Measurements from ENCODE around the gene TTYH2. TPM values are rescaled to one million over a fixed set of nuclear protein-coding genes. Genes with fewer than 3 reads are reported as not detected.

Gene TTYH2
- total and polyA plus RNA-seq, 8 donors, result 0.58 to 17.9 (median 1.5) TPM

- H3K4me3 ChIP-seq, result no peak overlapping the region
- 60 to 66% (median 64%) methylated on average over 15 of the region's 15 CpGs for WGBS, 5 donors
- no peaks in the 10 kb centered on the region for H3K36me3 ChIP-seq
- no peak for DNase-seq
- no peaks in the 10 kb centered on the region for H3K4me1 ChIP-seq
- no peak for TF ChIP-seq POLR2A (IDR thresholded peaks at IDR 0.05)
- TF ChIP-seq EP300 (IDR thresholded peaks at IDR 0.05), result no peak
- no peak for TF ChIP-seq POLR2AphosphoS5 (IDR thresholded peaks at IDR 0.05)
- TF ChIP-seq CTCF (IDR thresholded peaks at IDR 0.05), result no peak
- H3K9me3 ChIP-seq, result peaks cover 0 to 14% (median 6%) of the 10 kb centered on the region in 4 donors
- intact Hi-C loops (cut with DNase I; ENCODE audit: low total_unique reads), result no loop called here
- peaks cover 0 to 23% (median 8%) of the 10 kb centered on the region in 3 donors for H3K27me3 ChIP-seq
- no peak overlapping the region for H3K27ac ChIP-seq
Measured at GRCh38 chr17:74307984-74308773, 94.8 kb downstream of the TTYH2 start.

- 42 to 50% (median 47%) methylated on average over 2 to 12 of the region's 12 CpGs for WGBS, 5 donors
- Histone ChIP-seq H3K9me3 (peaks cover 0 to 9% (median 3%) of the 10 kb centered on the region in 4 donors), H3K27me3 (peaks cover 0 to 21% (median 8%) of the 10 kb centered on the region in 3 donors), H3K4me1 (no peaks in the 10 kb centered on the region), H3K36me3 (no peaks in the 10 kb centered on the region), H3K27ac (no peak overlapping the region), H3K4me3 (no peak overlapping the region)
- no peak for DNase-seq
- TF ChIP-seq CTCF (IDR thresholded peaks at IDR 0.05), result no peak
- TF ChIP-seq EP300 (IDR thresholded peaks at IDR 0.05), result no peak
- no peak for TF ChIP-seq POLR2A (IDR thresholded peaks at IDR 0.05)
- no peak for TF ChIP-seq POLR2AphosphoS5 (IDR thresholded peaks at IDR 0.05)
- intact Hi-C loops (cut with DNase I; ENCODE audit: low total_unique reads), result no loop called here
Measured at GRCh38 chr17:74309902-74310301, 96.5 kb downstream of the TTYH2 start.

Other genes starting within 250 kb of the TTYH2 start
- gene RPL38, start 9.9 kb upstream of the TTYH2 start, total RNA-seq, result 1,000 to 10,000 TPM in 1 of 5 donors, 100 to 1,000 TPM in 3, 10 to 100 TPM in 1; 37.7 to 1,270 (median 232) TPM
- 1,000 to 10,000 TPM; 1,436 to 1,839 (median 1,751) TPM for gene RPL38, start 9.9 kb upstream of the TTYH2 start, polyA plus RNA-seq
- not detected for gene DNAI2, start 60.7 kb downstream of the TTYH2 start, total RNA-seq
- not detected for gene DNAI2, start 60.7 kb downstream of the TTYH2 start, polyA plus RNA-seq
- gene KIF19, start 112.7 kb downstream of the TTYH2 start, total RNA-seq, result 10 to 100 TPM in 1 of 5 donors, under 1 TPM in 1, not detected in 3; 0.58 to 44.3 TPM
- under 1 TPM; 0.20 to 0.62 (median 0.46) TPM for gene KIF19, start 112.7 kb downstream of the TTYH2 start, polyA plus RNA-seq
- gene BTBD17, start 148.3 kb downstream of the TTYH2 start, total RNA-seq, result not detected
- gene BTBD17, start 148.3 kb downstream of the TTYH2 start, polyA plus RNA-seq, result not detected
- not detected for gene GPR142, start 153.9 kb downstream of the TTYH2 start, total RNA-seq
- not detected for gene GPR142, start 153.9 kb downstream of the TTYH2 start, polyA plus RNA-seq
- gene GPRC5C, start 218.5 kb downstream of the TTYH2 start, total RNA-seq, result 100 to 1,000 TPM in 4 of 5 donors, 10 to 100 TPM in 1; 66.5 to 321 (median 141) TPM
- gene GPRC5C, start 218.5 kb downstream of the TTYH2 start, polyA plus RNA-seq, result 100 to 1,000 TPM in 2 of 3 donors, 10 to 100 TPM in 1; 84.5 to 145 (median 117) TPM